NCI-H510A treated with DMSO at 0.1 percent for 48 hours (cell line): ENCODE results near the gene ANKFY1.
"Not testable (repeated sequence)": the region's sequence is repeated elsewhere in the genome, so short reads cannot be mapped to it uniquely, and the experiment has no call there.

ENCODE experiments used
- DNase-seq: peaks from one replicate; lab custom pipeline; 2025; lab: John Stamatoyannopoulos, UW

The ANKFY1 gene

DNA sequence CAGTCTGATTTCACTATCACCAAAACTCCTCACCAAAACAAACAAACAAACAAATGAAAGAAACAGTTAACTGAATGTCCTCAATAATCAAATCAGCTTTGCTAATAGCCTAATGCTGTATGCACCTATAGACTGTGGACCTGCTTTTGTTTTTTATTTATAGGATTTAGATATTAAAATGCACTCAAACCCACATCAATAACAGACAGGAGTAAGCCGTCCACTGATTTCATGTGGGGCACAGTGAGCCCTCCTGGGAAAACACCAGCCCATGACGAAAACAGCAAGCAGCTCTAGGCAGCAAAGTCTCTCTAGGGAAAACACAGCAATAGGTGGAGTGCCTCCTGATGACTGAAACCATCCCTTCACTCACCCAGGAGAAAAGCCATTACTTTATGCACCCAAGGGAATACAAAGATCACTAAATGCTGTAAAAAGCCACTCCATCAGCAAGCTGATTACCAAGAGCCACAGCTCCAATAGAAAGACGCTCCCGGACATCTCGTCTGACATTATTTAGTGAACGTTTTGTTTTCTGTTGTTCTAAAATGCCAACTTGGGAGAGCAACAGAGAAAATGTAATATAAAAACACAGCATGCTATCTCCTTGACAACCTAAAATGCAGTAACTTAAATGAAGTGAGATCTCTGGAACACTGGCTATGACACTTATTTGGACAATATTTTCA, 47.8 kb downstream of the ANKFY1 start:
- DNase-seq: no peak

DNA sequence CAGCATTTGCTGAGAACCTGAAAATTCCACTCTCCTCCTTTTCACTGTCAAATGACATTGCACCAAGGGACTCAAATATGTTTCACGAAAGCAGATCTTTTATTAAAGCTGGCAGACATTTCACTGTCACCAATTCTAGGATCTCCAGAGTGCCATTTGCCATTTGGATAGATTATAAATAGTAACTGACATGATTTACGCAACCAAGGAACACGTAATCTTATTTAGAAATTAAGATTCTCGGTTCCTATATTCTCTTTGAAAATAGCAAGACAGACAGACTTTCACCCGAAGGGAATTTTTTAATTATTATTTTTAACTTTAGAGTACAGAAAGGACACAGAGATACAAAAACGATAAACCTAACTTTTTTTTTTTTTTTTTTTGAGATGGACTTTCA, 49.6 kb downstream of the ANKFY1 start:
- DNase-seq: no peak

DNA sequence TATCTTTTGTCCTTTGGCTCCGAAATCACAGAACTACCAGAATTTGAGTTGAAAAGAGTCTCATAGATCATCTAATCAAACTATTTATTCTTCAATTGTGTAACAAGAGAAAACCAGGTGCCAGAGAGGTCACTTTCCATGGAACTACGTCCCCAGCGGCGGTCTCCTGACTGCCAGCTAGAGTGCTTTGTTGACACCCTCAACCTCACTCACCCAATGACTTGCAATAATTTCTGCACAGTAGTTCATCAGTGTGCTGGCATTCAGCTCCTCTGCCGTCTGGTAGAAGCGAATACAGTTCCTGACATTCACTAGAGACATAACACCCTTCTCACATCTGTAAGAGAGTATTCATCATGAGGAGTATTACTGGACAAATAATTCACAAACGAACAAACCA, 54.2 kb downstream of the ANKFY1 start:
- no peak for DNase-seq

DNA sequence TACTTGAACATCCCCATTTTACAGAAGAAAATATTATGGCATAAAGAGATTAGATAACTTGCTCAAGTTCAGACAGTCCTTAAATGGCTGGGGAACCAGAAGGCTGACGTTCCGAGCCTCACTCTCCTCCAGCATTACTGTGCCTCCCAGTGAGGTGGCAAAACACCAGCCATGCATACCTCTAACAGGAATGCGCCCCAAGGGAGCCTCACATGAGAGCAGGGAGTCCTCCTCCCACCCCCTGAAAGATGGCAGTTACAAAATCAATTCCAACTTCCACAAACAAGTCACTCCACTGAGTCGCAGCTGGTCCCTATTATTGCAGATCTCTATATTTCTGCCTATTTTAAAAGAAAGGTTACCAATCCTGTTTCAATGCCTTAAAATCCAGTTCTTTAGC, 55.5 kb downstream of the ANKFY1 start:
- DNase-seq: no peak

DNA sequence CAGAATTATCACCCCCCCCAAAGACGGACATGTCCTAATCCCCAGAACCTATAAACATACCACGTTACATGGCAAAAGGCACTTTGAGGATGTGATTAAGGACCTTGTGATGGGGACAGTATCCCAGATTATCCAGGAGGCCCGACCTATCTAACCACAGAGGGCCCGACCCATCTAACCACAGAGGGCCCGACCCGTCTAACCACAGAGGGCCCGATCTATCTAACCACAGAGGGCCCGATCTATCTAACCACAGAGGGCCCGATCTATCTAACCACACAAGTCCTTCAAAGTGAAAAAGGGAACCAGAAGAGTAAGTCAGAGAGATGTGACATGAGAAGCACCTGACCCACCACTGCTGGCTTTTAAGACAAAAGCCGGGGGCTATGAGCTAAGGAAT, 56.8 kb downstream of the ANKFY1 start:
- DNase-seq: no peak

DNA sequence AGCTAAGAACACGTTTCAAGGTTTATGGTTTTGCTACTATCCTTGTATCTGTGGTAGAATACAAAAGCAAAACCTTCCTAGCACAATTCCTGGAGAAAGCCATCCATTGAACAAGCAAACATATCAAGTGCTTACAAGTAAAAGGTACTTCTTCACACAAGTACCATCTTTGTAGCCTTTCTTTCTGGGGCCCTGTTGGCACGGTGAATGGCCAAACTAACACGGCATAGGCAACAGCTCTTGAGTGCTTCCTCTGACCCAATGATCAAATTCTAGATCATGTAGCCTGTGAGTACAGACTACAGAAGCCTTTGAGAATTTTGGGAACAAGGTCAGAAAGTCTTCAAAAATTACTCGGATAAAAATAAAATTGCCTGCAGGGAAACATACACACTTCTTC, 57.9 kb downstream of the ANKFY1 start:
- no peak for DNase-seq

DNA sequence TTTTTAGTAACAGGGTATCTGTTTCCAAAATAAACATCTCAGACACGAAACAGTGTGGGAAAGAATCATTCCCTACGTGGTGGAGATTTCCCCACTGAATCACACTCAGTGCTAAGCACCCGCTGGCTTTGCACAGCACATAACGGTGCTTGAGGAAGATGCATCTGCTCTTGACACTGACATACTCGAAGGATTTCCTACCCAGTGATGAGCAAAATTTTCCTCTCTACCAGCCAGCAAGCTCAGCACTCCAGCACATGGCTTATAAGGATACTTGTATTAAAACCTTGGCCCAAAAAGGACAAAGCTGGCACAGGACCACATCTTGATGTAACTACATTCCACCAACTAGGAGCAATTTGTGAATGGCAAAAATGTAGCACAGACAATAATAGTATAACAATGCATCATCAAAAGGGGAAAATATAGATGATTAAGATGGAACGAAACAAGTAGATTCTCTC, 59.0 kb downstream of the ANKFY1 start:
- no peak for DNase-seq

DNA sequence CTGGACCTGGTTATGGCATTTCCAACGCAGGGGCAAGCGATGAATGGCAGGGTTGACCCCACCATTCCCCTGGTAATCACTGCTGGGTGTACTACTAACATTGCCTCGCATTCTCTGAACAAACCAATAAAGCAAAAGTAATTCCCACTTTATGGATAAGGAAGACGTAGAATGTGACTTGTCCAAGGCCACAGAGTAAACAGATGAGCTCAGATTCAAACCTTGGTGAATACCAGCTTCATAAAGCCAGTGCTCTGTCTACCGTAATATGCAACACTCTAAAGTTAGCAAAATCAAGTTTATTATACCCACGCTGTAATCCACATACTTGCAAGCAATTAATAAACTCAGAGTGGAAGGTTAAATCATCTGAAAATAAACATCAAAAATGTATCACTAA, 59.6 kb downstream of the ANKFY1 start:
- DNase-seq: no peak

DNA sequence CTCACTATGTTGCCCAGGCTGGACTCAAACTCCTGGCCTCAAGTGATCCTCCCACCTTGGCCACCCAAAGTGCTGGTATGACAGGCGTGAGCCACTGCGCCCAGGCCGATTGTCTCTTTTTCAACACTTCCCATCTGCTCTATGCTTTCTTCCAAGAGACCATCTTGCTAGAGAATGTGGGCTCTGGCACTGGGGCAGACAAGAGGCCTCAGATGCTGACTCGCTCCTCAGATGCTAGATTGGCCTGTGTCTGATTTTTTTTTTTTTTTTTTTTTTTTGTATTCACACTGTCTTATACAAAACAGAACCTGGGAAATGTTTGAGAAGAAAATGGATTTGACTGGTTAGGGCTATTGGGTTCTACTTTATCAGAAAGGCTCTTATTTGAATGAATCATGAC, 62.6 kb downstream of the ANKFY1 start:
- DNase-seq: no peak

DNA sequence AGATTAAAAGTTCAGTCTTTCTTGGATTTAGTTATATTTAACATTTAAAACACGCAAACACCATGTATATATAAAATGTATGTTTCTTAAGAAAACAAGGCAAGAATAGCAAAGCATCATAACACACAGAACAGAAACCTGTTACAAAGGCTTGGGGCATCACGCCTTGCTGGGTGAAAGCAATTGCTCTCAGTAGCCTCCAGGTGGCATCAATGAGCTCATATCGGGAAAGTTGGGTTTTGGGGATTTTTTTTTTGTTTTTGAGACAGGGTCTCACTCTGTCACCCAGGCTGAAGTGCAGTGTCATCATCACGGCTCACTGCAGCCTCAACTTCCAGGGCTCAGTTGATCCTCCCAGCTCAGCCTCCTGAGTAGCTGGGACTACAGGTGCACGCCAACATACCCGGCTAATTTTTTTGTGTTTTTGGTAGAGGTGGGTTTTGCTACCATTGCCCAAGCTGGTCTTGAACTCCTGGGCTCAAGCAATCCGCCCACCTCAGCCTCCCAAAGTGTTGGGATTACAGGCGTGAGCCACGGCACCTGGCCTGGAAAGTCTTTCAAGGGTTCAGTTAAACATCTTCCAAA, 63.9 kb downstream of the ANKFY1 start:
- peak; percentile 15 for DNase-seq

DNA sequence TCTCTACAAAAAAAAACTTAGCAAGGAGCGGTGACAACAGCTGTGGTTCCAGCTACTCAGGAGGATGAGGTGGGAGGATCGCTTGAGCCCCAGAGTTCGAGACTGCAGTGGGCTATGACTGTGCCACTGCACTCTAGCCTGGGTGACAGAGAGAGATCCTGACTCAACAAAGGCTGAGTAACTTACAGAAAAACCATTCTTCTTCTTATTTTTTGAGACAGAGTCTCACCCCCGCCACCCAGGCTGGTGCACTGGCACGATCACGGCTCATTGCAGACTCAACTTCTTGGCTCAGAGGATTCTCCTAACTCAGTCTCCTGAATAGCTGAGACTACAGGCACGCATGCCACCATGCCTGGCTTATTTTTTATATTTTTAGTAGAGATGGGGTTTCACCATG, 64.8 kb downstream of the ANKFY1 start:
- no peak for DNase-seq

DNA sequence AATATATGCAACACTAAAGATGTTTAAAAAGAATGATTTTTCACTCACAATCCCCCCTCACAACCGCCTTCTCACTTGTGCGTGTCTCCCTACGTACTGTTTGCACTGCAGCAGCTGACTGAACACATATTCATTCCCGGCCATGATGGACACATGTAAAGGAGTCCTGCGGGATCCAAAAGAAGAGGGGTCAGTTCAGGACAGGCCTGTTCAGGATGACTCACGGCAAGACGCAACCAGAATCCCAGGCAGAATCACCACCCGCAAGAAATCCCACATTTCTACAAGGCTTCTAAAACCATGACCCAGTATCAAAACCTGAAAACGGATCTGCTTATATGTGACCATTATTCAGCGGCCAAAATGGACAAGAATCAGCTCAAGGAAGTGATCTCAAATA, 68.5 kb downstream of the ANKFY1 start:
- no peak for DNase-seq

DNA sequence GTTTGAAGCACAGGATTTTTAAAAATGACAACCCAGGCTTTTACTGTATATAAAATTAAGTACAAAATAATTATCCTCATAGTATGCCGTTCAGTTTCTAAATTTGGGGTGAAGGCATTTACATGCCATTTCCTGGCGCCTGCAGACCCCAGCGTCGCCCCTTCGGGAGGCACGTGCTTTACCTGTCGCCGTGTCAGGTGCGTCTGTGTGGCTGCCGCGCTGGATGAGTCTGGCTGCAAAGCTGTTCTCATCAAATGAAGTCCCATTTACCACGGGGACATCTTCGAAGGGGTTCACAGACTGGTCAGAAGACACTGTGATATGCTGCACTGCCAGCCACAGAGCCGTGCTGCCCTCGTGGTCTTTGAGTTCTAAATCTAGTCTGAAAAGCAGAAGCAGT, 69.0 kb downstream of the ANKFY1 start:
- DNase-seq: no peak

DNA sequence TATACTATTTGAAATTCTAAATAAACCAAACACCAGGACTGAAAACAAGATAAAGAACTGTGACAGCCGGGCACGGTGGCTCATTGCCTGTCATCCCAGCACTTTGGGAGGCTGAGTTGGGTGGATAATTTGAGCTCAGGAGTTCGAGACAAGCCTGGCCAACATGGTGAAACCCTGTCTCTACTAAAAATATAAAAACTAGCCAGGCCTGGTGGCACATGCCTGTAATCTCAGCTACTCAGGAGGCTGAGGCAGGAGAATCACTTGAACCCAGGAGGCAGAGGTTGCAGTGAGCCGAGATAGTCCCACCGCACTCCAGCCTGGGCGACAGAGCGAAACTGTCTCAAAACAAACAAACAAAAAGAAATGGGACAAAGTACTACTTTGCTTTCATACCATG, 73.0 kb downstream of the ANKFY1 start:
- not testable (repeated sequence) for DNase-seq

DNA sequence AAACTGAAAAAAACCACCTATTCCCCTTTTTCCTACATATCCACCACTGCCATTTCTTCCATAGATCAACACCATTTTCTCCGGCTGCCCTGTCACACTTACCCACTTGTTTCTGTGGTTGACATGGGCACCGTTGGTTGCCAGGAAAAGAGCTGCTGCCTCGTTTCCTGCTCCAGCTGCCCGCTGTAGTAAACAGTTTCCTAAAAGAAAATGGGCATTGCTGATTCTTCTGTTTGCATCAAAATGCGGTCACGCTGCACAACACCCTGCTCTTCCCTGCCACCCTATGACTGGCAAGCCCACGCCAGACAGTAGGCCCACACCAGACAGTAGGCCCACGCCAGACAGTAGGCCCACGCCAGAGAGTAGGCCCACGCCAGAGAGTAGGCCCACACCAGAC, 74.5 kb downstream of the ANKFY1 start:
- DNase-seq: no peak

DNA sequence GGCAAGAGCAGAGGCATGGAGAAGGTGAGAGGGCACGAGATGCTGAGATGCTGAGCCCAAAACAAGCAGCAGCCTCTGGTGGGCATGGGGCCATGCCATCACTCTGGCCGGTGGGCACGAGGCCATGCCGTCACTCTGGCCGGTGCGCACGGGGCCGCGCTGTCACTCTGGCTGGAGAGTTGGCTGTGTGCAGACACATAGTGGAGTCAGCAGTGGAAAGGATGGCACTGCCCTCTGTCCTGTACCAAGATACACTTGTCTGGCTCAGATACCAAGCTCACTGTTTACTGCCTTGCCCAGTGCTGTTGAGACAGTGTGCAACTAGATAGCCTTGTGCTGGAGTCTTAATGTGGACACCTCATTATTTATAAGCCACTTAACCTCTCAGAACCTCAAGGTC, 75.7 kb downstream of the ANKFY1 start:
- no peak for DNase-seq

DNA sequence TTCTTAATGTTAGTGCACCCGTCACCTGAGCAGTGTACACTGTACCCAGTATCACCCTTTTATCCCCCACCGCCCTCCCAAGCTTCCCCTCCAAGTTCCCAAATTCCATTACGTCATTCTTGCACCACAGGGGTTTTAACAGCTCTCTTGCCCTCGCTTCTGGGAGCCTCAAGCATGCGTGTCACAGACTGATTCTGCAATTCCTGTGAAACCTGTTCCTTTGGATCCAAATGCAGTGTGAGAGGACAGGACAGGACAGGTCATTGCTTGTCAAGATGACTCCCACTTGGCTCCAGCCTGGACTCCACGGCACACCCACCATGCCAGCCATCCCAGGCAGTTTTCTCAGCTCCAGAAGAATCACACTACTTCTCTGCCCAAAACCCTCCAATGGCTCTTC, 76.7 kb downstream of the ANKFY1 start:
- no peak for DNase-seq

DNA sequence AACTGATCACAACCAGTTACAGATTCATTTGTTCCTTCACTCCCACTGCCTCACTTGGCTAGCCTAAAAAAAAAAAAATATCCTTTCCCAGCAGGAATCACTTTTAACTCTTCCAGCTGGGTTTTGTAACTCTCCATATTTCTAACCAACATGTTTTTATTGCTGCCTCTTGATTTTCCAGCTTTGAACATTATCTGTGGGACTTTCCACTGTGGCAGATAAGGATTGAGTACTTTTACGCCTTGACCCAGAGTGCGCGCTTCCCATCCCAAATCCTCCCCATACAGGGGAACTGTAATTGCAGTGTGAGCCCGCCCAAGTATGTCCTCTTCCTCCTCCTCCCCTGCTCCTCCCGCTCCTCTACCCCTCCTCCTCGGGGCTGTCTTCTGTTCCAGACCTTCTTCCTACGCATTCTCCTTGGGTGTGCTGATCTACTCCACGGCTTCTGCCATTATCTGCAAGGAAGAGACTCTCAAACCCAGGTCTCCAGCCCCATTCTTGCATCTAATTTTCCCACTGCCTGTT, 77.4 kb downstream of the ANKFY1 start:
- DNase-seq: no peak

DNA sequence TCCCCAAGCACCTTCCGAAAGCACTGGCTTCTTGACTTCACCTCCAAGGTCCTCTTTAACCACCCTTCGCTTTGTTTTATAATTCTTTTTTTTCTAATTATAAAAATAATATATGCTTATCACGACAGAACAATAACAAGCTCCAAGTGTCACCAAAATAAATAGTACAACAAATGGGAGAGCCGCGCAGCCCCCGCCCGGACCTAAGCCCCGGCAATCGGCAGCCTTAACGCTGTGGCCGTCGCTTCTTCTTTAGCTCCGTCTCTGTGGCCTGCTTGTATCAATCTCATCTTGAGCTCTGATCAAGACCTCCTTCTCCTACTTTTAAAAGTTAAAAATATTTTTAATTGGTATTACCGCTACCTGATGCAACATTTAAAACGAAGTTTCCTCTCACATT, 78.1 kb downstream of the ANKFY1 start:
- DNase-seq: no peak

DNA sequence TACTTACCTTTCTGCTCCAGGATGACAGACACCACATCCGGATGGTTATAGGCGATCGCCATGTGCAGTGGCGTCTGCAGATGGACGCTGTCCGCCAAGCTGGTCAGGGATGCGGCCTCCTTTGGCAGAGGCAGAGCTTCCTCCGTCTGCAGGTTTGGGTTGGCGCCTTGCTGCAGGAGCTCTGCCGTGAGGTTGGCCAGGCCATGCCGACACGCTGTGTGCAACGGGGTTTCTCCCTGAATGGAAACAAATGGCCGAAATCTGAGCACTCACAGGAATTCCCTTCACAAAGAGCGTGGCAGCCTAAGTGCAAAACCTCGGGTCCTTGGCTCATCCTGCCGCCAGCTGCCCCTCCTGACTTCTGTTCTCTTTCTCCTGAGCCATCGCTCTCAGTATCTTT, 79.0 kb downstream of the ANKFY1 start:
- DNase-seq: no peak

DNA sequence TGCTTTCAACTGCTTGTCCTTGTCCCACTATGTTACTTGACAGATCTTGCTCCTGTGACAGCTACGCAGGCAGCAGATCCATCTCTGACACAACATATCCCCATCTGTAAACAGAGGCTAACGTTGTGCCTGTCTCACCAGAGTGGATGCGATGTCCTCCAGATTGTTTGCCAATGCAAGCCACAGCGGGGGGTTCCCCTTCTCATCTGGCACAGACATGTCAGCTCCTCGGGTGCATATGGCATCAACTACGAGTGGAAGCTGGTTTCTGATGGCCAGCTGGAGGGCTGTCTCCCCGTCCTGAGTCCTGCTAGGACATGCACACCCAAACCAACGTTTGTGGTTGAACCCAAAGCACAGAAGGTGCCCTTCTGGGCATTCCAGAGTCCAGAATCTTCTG, 81.7 kb downstream of the ANKFY1 start:
- peak; percentile 26 for DNase-seq

DNA sequence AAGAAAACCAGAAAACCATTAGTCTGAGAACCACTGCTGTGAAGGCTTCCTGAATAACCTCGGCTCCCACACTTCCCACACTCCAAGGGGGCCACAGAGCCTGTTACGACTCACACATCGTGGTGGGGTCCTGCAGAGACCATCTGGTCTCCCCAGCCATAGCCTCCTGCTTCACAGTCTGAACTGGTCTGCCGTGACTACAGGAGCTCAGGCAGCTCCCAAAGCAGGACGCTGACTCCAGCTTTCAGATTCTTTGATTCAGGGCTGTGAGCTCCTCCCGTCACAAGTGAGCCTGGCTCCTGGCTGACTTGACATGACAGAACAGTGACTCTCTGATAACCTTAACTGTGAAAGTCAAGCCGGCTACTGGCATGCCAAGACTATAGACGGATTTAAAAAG, 83.0 kb downstream of the ANKFY1 start:
- DNase-seq: no peak

DNA sequence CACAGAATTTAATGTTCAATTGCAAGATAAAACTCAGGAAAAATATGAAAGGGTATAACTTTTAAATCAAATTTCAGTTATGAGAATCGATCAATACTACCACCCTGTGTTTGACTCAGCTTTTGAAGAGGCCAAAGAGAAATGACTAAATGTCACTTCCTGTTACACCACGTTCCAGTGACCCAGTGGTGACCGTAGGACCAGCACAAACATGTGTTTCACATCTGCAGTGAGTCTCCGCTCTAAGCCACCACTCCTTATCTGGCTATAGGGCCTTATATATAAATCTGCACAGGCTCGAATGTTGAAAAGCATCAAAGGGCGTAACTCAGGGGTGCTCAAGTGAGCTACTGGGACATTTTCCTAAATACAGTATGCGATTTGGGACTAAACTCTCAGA, 84.7 kb downstream of the ANKFY1 start:
- no peak for DNase-seq

DNA sequence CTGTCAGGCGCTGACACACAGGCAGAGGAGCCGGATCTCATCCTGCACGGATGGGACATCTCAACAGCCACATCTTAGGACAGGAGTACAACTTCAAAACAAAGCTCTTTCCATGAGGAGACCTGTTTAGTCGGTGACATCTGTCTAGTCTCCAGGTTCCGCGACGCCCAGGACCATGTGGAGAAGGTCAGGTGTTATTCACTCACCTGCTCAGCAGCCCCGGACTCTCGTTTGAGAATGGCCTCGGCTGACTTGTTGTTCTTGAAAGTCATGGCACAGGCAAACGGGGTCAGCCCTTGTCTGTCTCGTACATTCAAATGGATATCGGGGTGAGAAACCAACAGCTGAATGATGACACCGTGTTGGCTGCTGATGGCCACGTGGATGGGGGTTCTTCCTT, 85.1 kb downstream of the ANKFY1 start:
- DNase-seq: no peak
